K562 (cell line): ENCODE results near the gene KLK8. TPM values are rescaled to one million over a fixed set of nuclear protein-coding genes. Genes with fewer than 3 reads are reported as not detected.

Experiments used
- CBX3 ChIP-seq, 2 experiments: IDR thresholded peaks; 1 replicate in 1 of 2; 2 replicates in 1 of 2; pipeline ENCODE4 v1.6.1; 2012; ENCODE audit warnings: inconsistent platforms in 2 of 2, low read length in 2 of 2, borderline replicate concordance in 1 of 2, control low read depth in 1 of 2
- CLOCK ChIP-seq: fragments of 250-450 bp; sonication (Bioruptor Pico); IDR thresholded peaks from 2 replicates; pipeline ENCODE4 v1.4.0; 2020; ENCODE audit warnings: mild to moderate bottlenecking, moderate library complexity, borderline replicate concordance
- E2F3 ChIP-seq: fragments of 250-450 bp; sonication (Bioruptor Pico); IDR thresholded peaks from 2 replicates; pipeline ENCODE4 v1.4.0; 2020; ENCODE audit warnings: mild to moderate bottlenecking
- ETS2 ChIP-seq: IDR thresholded peaks from 2 replicates; pipeline ENCODE4 v1.6.1; 2016; ENCODE audit warnings: borderline replicate concordance, missing genetic modification characterization, mild to moderate bottlenecking, moderate library complexity, missing compliant biosample characterization; ENCODE audit not compliant: poor library complexity, severe bottlenecking
- FOXK2 ChIP-seq, 2 experiments: fragments of 450-650 bp; IDR thresholded peaks in 1 of 2; conservative IDR thresholded peaks in 1 of 2; 2 replicates each; pipeline ENCODE4 v1.6.1; 2016; ENCODE audit warnings: low read depth in 2 of 2, mild to moderate bottlenecking in 1 of 2
- GTF2A2 ChIP-seq: IDR thresholded peaks from 2 replicates; pipeline ENCODE4 v1.6.1; 2016; ENCODE audit warnings: mild to moderate bottlenecking, missing genetic modification characterization, missing compliant biosample characterization
- GTF2B ChIP-seq: IDR thresholded peaks from 2 replicates; pipeline ENCODE4 v1.6.1; 2011; ENCODE audit not compliant: insufficient read length; ENCODE audit errors: extremely low read depth
- HNRNPLL ChIP-seq: fragments of 200-400 bp; formaldehyde crosslinking; IDR thresholded peaks from 2 replicates; pipeline ENCODE4 v1.6.1; 2017; ENCODE audit warnings: low read length, low read depth, mild to moderate bottlenecking; ENCODE audit not compliant: poor library complexity, severe bottlenecking
- ILK ChIP-seq: fragments of 450-650 bp; IDR thresholded peaks from 2 replicates; pipeline ENCODE4 v1.6.1; 2016; ENCODE audit warnings: missing genetic modification characterization, low read depth, mild to moderate bottlenecking, missing compliant biosample characterization, moderate library complexity, borderline replicate concordance
- L3MBTL2 ChIP-seq: fragments of 450-650 bp; IDR thresholded peaks from 2 replicates; pipeline ENCODE4 v1.6.1; 2016; ENCODE audit warnings: mild to moderate bottlenecking, moderate library complexity
- MED1 ChIP-seq: sonication (generic); formaldehyde crosslinking; IDR thresholded peaks from 2 replicates; pipeline ENCODE4 v1.8.1; 2023; ENCODE audit warnings: missing genetic modification reagents, borderline replicate concordance
- MLLT1 ChIP-seq, 2 experiments: fragments of 450-650 bp; IDR thresholded peaks; 2 replicates each; pipeline ENCODE4 v1.6.1; 2016
- NFIC ChIP-seq: fragments of 450-650 bp; IDR thresholded peaks from 2 replicates; pipeline ENCODE4 v1.6.1; 2017; ENCODE audit warnings: mild to moderate bottlenecking, inconsistent platforms
- PHF20 ChIP-seq: fragments of 450-650 bp; IDR thresholded peaks from 2 replicates; pipeline ENCODE4 v1.6.1; 2018; ENCODE audit not compliant: partially characterized antibody
- RBM17 ChIP-seq: fragments of 200-400 bp; formaldehyde crosslinking; IDR thresholded peaks from 2 replicates; pipeline ENCODE4 v1.6.1; 2017; ENCODE audit warnings: low read depth, mild to moderate bottlenecking, low read length, borderline replicate concordance
- RBM25 ChIP-seq: fragments of 200-400 bp; formaldehyde crosslinking; IDR thresholded peaks from 2 replicates; pipeline ENCODE4 v1.6.1; 2018; ENCODE audit warnings: low read length, low read depth, moderate library complexity; ENCODE audit not compliant: severe bottlenecking
- RUNX1 ChIP-seq: sonication (generic); IDR thresholded peaks from 2 replicates; pipeline ENCODE4 v1.6.1; 2016; ENCODE audit warnings: antibody characterized with exemption, low read depth
- SRSF9 ChIP-seq: fragments of 200-400 bp; formaldehyde crosslinking; IDR thresholded peaks from 2 replicates; pipeline ENCODE4 v1.6.1; 2017; ENCODE audit warnings: low read depth, low read length, borderline replicate concordance
- USF1 ChIP-seq: sonication (generic); formaldehyde crosslinking; IDR thresholded peaks from 2 replicates; pipeline ENCODE4 v1.9.0; 2022; ENCODE audit warnings: mild to moderate bottlenecking, missing genetic modification reagents
- USF2 ChIP-seq: sonication (generic); formaldehyde crosslinking; IDR thresholded peaks from 2 replicates; pipeline ENCODE4 v1.5.0; 2020; ENCODE audit warnings: missing genetic modification reagents
- ZNF347 ChIP-seq: fragments of 450-650 bp; formaldehyde crosslinking; IDR thresholded peaks from 2 replicates; pipeline ENCODE4 v1.4.0; 2020; ENCODE audit warnings: low read depth, mild to moderate bottlenecking, moderate library complexity
- ZNF785 ChIP-seq: fragments of 250-450 bp; sonication (Bioruptor Pico); IDR thresholded peaks from 2 replicates; pipeline ENCODE4 v1.4.0; 2020; ENCODE audit warnings: mild to moderate bottlenecking
- polyA plus RNA-seq, 8 experiments: library from polyadenylated mRNA; depleted of rRNA in 4 of 8; stranded (reverse) in 5 of 8; unstranded in 3 of 8; fragments of >200 nt; fragmentation: Nextera tagmentation in 2 of 8; fragmentation: Illumina TruSeq in 1 of 8; extraction: Ambion mirVana in 2 of 8; extraction: Trizol in 1 of 8; gene quantifications; 2 replicates each; pipeline versions ENCODE4 v1.2.1 to v1.2.3, GENCODE V29; 2011 to 2014; ENCODE audit warnings: inconsistent platforms in 1 of 8, missing spikeins in 1 of 8
- total RNA-seq, 7 experiments: library from RNA; depleted of rRNA in 6 of 7; stranded (reverse); fragments of >200 nt in 6 of 7; fragmentation: Illumina TruSeq in 2 of 7; extraction: Trizol in 2 of 7; gene quantifications; 2 replicates each; pipeline versions ENCODE4 v1.2.1 to v1.2.3, GENCODE V29; 2011 to 2021; ENCODE audit warnings: low replicate concordance in 1 of 7

Gene KLK8
- total and polyA plus RNA-seq, 9 of the 15 experiments (the other 6 are each of a cell fraction or from before 2014, with no cell fraction given) = 0.37 to 1.7 (median 0.76) TPM

GRCh38 chr19:50994129-50994528, 7.3 kb downstream of the KLK8 start (continued):
- no peak for TF ChIP-seq MLLT1 (IDR thresholded peaks at IDR 0.05)
- TF ChIP-seq HNRNPLL = no peak
- no peak for TF ChIP-seq ILK (tag)
- TF ChIP-seq GTF2A2 (tag) = no peak
- no peak for TF ChIP-seq SRSF9
- peak; percentile 41 for TF ChIP-seq RBM25
- TF ChIP-seq CBX3 (IDR thresholded peaks at IDR 0.05; ENCODE audit: borderline replicate concordance in 1 of 2, low read length in 2 of 2) = peak in 1 of 2 experiments; percentile 96; a peak in 2 of 3 replicates
- TF ChIP-seq E2F3 = no peak
- no peak for TF ChIP-seq FOXK2 (conservative IDR thresholded peaks at IDR 0.05 in 1 of 2, IDR thresholded peaks at IDR 0.05 in 1 of 2; ENCODE audit: low read depth in 2 of 2)
- TF ChIP-seq CLOCK (CRISPR knock-in tag) = no peak
- TF ChIP-seq ZNF347 (CRISPR knock-in tag) = no peak
- TF ChIP-seq RUNX1 = no peak
- no peak for TF ChIP-seq GTF2B
- TF ChIP-seq NFIC = no peak
- TF ChIP-seq USF1 (CRISPR knock-in tag) = peak; percentile 94
- peak; percentile 78; the same call in 1 of the 2 replicates for TF ChIP-seq L3MBTL2
- no peak for TF ChIP-seq ETS2 (tag)
- peak; percentile 87 for TF ChIP-seq PHF20
- no peak for TF ChIP-seq MED1
- TF ChIP-seq ZNF785 (CRISPR knock-in tag) = no peak
- TF ChIP-seq RBM17 = no peak
- peak; percentile 94 for TF ChIP-seq USF2
